RWPE1 (cell line): Measurements from ENCODE around the gene DCPS.
A peak's percentile ranks its signal among the peaks of the same experiment; 100 is the strongest.

ENCODE experiments used
- CTCF ChIA-PET: fragments of 350-600 bp; sonication (Branson Sonifier 250); formaldehyde crosslinking; extraction: SDS; loops from one replicate; lab custom pipeline; 2021; lab: Yijun Ruan, JAX
- POLR2A ChIA-PET: fragments of 400-600 bp; formaldehyde crosslinking; extraction: SDS; loops from one replicate; lab custom pipeline; 2020; ENCODE audit warnings: antibody characterized with exemption; ENCODE audit not compliant: low non-redundant PET; lab: Yijun Ruan, JAX
- DNase-seq: peaks from one replicate; pipeline ENCODE4 v3.0.0; 2012; ENCODE audit warnings: low spot score
- H3K27ac ChIP-seq: fragments of 450-650 bp; 2 replicates; pipeline ENCODE4 v1.5.1; 2017
- CTCF ChIP-seq: fragments of 450-650 bp; conservative IDR thresholded peaks from 2 replicates; pipeline ENCODE4 v1.5.1; 2017; ENCODE audit warnings: low read depth, mild to moderate bottlenecking

Gene DCPS

DNA sequence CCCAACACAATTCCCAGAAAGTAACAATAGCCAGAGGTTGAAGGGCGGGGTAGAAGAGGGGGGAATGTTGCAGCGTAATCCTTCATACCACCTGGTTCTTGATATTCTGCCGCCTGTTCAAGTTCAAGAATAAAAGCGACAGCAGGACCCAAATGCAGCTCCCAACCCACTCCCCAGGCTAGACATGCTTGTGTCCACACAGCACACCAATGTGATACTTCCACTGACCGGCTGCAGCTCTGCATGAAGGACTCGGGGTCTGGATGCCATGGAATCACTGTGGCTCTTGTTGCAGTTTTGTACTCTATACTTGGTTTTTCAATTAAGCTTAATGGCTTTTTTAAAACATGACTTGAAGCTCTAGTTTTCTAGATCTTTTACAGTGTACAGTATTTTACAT is 41.6 kb upstream of the DCPS start:
- no peak overlapping the region for H3K27ac ChIP-seq
- ChIA-PET POLR2A (no interaction called here), CTCF (no interaction called here)
- no peak for TF ChIP-seq CTCF
- no peak for DNase-seq

DNA sequence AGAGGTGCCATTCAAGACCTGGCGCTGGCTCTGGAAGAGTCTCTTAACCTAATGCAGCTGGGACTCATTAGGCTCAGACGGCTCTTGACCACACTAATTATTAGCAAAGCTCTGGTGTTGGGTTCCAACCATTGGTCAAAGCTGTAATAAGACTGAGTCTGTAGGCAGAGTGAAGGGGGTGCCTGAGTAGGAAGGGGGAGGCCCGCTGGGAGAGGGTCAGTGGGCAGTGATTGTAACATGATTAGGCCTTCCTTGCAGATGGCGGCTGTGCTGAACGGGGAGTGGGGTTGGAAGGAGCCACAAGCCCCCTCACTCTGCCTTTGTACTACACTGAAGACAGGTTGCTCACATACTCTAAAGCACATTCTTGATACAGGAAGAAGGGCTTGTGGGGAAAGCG is 40.4 kb upstream of the DCPS start:
- DNase-seq: no peak
- TF ChIP-seq CTCF: no peak
- ChIA-PET POLR2A (no interaction called here), CTCF (no interaction called here)
- no peak overlapping the region for H3K27ac ChIP-seq

- POLR2A ChIA-PET: no interaction called here
- CTCF ChIA-PET: interaction anchor here (0.6 kb wide), 1 partner anchor 17 kb away, joined by 4 read pairs; no protein-coding TSS in a partner anchor
- no peak for TF ChIP-seq CTCF
- H3K27ac ChIP-seq: no peak overlapping the region
- DNase-seq: no peak
These were observed 38.0 kb upstream of the DCPS start for GRCh38 chr11:126265811-126266210.

DNA sequence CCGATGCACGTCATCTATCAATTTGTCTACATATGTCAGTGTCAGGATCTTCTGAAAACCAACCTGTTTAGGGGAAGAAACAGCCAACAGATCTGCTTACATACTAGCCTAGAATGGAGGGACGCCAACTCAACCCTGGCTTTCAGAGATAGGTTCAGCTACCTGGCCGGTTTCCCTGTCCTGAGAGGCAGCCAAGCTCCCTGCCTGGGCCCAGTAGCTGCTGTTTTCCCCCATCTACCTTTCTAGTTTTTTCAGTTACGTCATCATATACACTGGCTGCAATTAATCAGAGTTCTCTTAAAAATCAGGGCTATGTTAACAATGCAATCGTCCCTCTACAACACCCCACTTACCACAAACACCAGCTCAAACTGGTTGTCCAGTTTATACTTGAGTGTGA is 36.2 kb upstream of the DCPS start:
- ChIA-PET CTCF (no interaction called here), POLR2A (no interaction called here)

GRCh38 chr11:126268361-126268707 is 35.5 kb upstream of the DCPS start:
- ChIA-PET CTCF (interaction anchor here (0.6 kb wide), 1 partner anchor 54 kb away, joined by 5 read pairs; no protein-coding TSS in a partner anchor), POLR2A (interaction anchor here (1.0 kb wide), 1 partner anchor 213 kb away, joined by 3 read pairs; no protein-coding TSS in a partner anchor)
- DNase-seq: peak; percentile 49
- peak overlapping the region; percentile 81 for H3K27ac ChIP-seq
- no peak for TF ChIP-seq CTCF

More for the DNA sequence above, 36.2 kb upstream of the DCPS start:
- TF ChIP-seq CTCF: no peak
- H3K27ac ChIP-seq: no peak overlapping the region
- DNase-seq: no peak

DNA sequence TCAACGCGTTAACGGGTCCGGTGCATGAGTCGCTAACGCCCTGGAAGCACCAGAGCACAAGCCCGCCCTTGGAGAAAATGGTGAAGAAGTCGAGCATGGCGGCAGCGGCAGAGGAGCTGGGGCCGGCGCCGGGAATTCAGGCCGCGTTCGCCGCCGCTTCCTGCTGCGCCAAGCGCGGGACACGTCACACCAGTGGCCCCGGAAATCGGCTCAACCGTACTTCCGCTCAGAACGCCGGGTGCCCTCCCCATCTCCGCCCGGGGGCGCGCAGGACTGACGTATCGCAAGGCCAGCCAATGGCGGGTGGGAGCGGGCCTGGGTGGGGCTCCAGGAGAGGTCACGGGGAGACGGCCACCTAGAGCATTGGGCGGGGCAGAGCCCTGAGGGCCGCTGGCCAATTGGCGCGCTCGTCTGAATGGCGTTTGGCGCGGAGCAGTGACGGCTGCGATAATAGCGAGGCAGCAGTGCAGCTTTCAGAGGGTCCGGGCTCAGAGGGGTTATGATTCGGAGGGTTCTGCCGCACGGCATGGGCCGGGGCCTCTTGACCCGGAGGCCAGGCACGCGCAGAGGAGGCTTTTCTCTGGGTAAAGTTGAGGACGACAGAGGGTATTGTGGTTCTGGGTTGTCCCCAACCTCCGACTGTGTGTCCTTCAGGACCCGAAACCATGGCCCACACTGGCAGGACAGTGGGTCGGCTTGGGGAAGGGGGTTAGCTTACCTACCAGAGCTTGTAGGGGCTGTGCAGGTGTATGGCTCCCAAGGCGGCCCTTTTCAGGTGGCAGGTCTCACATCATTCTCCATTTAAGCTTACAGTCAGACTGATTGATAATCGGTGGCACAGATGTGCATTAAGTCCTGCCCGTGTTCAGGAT is 34.9 kb upstream of the DCPS start, which contains the start of the genes FOXRED1 and SRPRA:
Gene FOXRED1 (plus strand): TSS at position 447 of the 872 bp plus-strand sequence. CDS start 53 bp downstream, at position 500.
Gene SRPRA (minus strand): TSS at position 188 of the 872 bp plus-strand sequence. CDS start 91 bp downstream, at position 97.
- peak within 1 kb of the TSS; percentile 81 for H3K27ac ChIP-seq
- ChIA-PET CTCF (interaction anchor here (0.6 kb wide), 1 partner anchor 55 kb away, joined by 5 read pairs; no protein-coding TSS in a partner anchor), POLR2A (interaction anchor here (1.0 kb wide), 1 partner anchor 212 kb away, joined by 3 read pairs; no protein-coding TSS in a partner anchor)

More for the DNA sequence above, 34.9 kb upstream of the DCPS start, which contains the start of the genes FOXRED1 and SRPRA:
- TF ChIP-seq CTCF: no peak
- DNase-seq: peak; percentile 100
